Fibroblast of skin of right biceps (primary cell): ENCODE results near the gene NUDT15.
"Not testable (repeated sequence)": the region's sequence is repeated elsewhere in the genome, so short reads cannot be mapped to it uniquely, and the experiment has no call there.

Source experiments
- DNase-seq: peaks from one replicate; pipeline ENCODE4 v3.0.0-alpha.2; 2013

The NUDT15 gene

DNA sequence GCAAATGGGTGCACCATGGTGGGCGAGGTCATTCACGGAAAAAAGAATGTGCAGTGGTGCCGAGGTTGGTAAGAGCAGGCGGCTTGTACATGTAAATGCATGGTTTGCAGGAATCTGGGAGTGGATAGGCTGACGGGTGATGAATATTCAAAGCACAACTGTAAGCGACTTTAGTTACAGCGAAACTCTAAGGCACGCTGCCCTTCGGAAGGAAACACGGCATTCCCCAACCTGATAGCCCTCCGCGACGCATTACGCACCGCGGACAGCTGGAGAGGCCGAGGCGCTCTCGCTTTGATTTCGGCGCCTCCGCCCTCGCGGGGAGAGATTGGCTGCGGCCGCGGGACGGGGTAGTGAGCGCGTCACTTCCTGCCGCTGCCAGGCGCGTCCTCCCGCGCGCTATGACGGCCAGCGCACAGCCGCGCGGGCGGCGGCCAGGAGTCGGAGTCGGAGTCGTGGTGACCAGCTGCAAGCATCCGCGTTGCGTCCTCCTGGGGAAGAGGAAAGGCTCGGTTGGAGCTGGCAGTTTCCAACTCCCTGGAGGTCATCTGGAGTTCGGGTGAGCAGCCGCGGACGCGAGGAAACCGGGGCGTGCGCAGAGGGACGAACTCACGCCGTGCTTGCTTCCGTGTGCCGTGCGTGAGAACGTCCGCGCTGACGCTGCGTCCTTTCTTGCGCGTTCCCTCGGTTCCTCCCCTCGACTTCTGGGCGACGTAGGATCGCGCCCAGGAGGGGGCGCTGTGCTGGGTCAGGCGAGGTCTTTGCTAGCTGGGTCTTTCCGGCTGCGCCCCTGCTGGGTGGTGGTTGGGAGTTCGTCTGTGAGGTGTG, at the start of gene NUDT15:
Gene NUDT15 (plus strand): TSS at position 381 of the 828 bp plus-strand sequence. CDS start 21 bp downstream, at position 402.
- DNase-seq = peak; percentile 97

DNA sequence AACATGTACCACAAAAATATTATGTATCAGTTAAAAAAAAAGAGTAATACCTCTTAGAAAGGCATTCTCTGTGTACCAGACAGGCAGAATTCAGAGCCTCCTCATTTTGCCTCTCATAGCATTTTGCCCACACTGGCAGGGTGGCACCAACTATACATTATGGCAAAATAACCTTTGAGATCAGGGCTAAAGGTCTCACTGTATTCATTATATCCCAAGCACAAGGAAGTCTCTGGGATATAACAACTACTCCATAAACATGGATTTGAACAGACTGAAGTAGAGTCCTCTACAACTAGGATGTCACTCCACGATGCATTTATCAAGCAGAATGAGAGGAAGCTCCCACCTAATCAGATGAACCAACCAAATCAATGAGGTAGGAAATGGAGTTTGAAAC, 47.1 kb upstream of the NUDT15 start:
- no peak for DNase-seq

GRCh38 chr13:47990920-47991466, 46.5 kb upstream of the NUDT15 start:
- no peak for DNase-seq

DNA sequence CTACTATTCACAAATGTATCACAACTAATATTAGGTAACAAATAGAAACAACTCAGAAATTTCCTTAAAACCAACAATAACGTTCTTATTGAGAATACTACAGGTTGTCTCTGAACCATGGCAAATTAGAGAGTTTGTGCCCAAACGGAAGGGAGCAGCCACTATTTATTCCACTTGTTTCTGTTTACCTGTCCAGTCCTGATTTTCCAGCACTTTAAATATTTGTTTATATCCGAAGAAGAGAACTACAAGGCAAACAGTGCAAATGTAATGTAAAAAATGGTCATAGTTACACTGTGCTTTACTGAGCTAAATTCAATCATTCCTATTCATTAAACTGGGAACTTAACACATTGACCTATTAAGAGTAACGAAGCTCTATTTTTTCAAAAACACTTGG, 45.7 kb upstream of the NUDT15 start:
- no peak for DNase-seq

DNA sequence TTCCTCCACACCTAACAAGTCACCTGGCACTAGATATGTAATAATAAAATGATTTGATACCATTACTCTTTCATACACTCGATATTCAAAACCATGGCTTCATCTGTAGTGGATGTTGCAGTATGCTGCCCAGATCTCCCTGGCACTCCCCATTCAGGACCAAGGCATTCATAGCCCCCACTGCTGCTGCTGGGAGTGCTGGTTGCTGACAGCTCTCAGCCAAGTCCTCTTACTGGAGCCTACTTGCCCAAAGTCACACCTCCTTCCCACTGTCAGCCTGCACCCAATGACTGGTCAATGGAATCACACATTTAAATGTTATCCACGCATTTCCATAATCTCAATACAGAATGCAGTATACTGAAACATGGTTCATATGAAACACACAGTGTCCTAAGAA, 40.1 kb upstream of the NUDT15 start:
- DNase-seq = no peak

DNA sequence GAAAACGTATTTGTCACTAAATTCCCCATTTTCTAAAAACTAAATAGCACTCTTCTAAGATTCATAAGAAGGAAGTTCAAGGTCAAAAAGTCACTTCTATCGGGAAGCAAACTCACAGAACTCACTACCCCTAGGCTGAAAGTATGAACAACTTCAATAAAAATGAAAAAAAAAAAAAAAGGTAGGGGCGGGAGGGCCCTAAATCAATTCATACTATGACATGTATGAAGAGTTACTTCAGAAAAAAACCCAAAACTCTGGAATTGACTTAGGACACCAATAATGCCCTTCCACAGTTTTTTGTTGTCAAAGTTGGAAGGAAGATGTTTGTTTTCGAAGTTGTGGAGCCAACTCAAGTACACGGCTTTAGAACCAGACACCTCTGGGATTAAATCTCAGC, 37.6 kb upstream of the NUDT15 start:
- no peak for DNase-seq

DNA sequence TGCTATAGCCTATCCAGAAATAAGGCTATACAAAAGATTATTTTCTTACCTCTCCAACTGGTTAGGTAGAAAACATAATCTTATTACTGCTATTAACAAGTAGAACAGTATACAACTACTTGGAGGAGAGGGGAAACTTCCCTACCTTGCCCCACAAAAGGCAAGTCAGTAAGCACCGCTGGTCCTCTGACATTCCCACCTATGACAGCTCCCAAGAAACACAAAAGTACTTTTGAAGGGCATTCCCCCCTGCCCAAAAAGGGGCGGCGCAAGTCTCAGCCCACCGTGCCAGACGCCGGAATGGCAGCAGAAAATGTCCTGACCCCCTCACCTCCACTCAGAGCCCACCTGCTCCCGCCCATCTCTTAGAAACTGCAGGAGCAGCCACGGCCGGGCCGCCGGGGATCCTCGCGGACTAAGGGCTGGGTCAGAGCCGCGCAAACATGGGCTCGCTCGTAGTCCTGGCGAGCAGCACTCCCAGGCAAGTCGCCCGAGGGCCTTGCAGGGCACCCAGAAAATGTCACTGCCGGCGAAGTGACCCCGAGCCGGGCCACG, 36.9 kb upstream of the NUDT15 start:
- no peak for DNase-seq

DNA sequence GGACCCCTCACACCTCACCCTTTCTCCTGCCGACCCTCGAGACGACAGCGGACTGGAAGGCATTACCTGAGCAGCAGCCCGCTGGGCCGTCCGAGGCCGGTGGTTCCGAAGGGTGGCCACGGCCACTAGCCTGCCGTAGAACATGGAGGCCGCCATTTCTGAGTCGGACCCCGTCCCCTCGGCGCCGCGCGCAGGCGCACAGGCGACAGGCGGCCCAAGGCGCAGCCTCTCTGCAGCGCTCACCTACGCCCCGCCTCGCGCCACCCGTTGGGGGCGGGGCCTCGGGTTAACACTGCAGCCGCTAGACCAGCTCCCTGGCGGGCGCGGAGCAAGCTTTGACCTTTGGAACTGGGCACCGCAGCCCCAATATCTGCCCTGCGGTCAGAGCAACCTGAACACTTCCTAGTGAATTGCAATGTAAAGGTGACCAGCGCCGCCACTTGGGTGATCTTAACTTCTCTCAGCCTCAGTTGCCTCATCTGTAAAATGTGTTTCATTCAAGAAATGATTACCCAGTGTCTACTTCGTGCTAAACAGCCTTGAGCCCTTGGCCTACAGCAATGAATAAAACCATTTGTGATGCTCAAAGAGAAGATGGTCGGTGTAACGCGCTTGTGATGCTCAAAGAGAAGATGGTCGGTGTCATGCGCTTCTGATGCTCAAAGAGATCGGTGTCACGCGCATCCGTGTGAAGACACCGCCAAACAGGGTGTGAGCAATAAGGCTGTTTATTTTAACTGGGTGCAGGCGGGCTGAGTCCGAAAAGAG, 36.2 kb upstream of the NUDT15 start, which contains the start of gene SUCLA2:
Gene SUCLA2 (minus strand): TSS at position 160 of the 768 bp plus-strand sequence. CDS start 4 bp downstream, at position 156.
- peak; percentile 89 for DNase-seq

DNA sequence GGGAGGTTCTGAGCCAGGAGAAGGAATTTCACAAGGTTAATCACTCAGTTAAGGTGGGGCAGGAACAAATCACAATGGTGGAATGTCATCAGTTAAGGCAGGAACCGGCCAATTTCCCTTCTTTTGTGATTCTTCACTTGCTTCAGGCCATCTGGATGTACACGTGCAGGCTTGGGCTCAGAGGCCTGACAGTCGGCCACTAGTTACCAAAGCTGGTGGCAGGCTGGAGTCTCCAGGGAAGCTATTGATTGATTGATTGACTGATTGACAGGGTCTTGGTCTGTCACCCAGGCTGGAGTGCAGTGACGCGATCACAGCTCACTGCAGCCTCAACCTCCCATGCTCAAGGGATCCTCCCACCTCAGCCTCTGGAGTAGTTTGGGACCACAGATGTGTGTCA, 35.5 kb upstream of the NUDT15 start:
- not testable (repeated sequence) for DNase-seq

DNA sequence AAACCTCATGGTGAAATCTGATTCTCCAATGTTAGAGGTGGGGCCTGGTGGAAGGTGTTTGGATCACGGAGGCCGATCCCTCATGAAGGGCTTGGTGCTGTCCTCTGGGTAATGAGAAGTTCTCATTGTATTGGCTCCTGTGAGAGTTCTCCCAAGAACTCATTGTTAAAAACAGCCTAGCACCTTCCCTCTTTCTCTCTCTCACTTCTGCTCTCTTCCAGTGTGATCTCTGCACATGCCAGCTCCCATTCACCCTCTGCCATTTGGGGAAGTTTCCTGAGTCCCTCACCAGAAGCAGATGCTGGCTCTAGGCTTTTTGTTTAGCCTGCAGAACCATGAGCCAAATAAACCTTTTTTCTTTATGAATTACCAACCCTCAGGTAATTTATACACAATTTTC, 33.3 kb upstream of the NUDT15 start:
- no peak for DNase-seq

DNA sequence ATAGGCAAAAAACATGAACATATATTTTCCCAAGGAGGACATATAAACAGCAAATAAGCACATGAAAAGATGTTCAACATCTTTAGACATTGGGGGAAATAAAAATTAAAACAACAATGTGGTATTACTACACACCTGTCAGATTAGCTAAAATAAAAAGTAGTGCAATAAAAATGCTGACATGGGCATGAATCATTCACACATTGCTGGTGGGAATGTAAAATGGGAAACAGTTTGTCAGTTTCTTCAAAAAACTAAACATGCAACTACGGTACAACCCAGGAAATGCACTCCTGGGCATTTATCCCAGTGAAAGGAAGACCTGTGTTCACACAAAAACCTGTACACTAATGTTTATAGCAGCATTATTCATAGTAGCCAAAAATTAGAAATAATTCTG, 31.1 kb upstream of the NUDT15 start:
- no peak for DNase-seq

- peak; percentile 79 for DNase-seq
Measured at GRCh38 chr13:48009284-48009683, 28.2 kb upstream of the NUDT15 start.

DNA sequence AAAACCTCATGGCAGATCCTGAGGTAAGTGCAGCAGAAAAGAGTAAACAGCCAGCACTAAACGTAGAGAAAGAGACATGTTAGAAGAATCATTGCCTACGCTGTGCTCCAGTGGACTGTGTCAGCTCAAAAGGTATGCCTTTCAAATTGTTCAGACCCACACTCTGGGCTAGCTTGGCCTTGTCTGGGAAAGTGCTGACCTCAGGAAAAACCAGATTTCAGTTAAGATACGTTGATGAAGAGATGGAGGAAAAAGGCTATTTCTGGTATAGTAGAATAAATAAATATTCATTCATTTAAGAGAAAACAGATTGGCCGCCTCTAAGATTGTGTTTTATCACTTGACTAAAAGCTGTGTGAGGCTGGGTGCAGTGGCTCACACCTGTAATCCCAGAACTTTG, 26.8 kb upstream of the NUDT15 start:
- no peak for DNase-seq

- DNase-seq = no peak
Measured at GRCh38 chr13:48012668-48013067, 24.9 kb upstream of the NUDT15 start.

DNA sequence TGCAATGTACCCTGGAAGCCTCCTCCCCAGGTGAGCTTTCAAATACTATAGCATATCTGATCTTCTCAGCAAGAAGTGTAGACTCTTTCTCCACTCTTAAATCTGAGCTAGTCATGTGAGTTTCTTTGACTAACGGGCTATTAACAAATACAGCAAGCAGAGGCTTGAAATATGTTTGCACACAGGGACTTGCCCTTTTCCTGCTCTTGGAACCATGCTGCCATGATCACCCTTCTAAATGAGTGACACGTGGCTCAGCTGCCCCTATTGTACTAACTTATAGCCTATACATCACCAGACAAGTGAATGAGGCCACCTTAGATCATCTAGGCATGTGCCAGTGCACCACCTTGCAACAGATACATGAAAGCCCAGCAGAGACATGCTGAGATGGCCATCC, 23.2 kb upstream of the NUDT15 start:
- no peak for DNase-seq

DNA sequence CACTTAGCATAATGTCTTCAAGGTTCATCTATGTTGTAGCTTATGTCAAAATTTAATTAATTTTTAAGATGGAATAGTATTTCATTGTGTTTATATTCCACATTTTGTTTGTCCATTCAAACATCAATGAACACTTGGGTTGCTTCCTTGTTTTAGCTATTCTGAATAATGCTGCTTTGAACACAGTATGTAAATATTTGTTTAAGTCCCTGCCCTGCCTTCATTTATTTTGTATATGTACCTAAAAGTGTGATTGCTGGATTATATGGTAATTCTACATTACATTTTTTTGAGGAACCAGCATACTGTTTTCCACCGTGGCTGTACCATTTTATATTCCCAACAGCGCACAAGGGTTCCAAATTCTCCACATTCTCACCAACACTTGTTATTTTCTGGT, 18.9 kb upstream of the NUDT15 start:
- DNase-seq = no peak

GRCh38 chr13:48019796-48020195, 17.7 kb upstream of the NUDT15 start:
- no peak for DNase-seq

DNA sequence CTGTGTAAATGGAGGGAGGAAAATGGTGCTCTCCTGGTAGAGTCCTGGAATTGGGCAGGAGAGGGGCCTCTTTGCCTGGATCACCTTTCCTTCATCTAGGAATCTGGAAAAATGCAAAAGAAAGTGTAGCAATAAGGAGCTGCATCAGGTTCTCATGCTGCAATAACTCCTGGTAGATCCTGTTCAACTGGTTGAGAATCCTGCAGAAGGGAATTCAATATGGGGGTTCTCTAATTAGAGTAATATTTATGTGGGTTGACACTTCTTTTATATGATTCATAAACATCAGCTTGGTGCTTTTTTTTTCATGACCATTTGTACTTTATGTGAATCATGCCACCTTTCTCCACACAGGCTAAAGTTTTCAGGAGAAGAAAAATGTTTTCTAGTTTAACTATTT, 9.5 kb upstream of the NUDT15 start:
- DNase-seq = no peak

DNA sequence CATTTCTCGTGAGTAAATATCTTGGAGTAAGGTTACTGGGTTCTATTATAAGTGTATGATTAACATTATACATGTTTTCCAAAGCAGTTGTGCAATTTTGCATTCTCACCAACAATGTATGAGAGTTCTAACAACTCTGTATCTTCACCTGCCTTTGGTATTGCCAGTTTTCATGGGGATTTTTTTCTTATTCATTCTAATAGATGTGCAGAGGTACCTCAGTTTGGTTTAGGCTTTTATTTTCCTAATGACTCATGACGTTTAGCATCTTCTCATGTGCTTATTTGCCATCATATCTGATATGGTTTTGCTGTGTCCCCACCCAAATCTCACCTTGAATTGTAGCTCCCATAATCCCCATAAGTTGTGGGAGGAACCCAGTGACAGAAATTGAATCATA, 7.7 kb upstream of the NUDT15 start:
- DNase-seq = no peak

- peak; percentile 18 for DNase-seq
Measured at GRCh38 chr13:48038761-48039160, 1.2 kb downstream of the NUDT15 start.

GRCh38 chr13:48040049-48040448, 2.5 kb downstream of the NUDT15 start:
- no peak for DNase-seq

GRCh38 chr13:48040896-48041295, 3.4 kb downstream of the NUDT15 start:
- DNase-seq = peak; percentile 50

- no peak for DNase-seq
Measured at GRCh38 chr13:48042894-48043293, 5.4 kb downstream of the NUDT15 start.
